ENCODE measurements around the gene CYP4Z1.
A peak's percentile ranks its signal among the peaks of the same experiment; 100 is the strongest.

CYP4Z1 gene

DNA sequence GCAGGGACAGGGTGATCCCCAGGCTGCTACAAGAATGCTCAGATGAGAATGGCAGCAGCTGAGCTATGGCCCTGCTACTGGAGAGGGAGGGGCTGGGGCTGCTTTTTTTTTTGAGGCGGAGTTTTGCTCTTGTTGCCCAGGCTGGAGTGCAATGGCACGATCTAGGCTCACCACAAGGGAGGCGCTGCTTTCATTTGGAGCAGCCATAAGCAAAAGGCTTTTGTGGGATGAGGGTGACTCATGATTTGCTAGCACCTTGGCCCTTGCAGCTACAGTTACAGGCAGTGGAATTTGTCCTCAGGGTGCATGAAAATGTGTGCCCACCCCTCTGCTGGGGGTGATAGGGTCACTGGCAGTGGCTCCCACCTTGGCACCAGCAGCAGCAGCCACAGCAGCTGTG is 37.8 kb downstream of the CYP4Z1 start:
- TF ChIP-seq, protein P1, sequence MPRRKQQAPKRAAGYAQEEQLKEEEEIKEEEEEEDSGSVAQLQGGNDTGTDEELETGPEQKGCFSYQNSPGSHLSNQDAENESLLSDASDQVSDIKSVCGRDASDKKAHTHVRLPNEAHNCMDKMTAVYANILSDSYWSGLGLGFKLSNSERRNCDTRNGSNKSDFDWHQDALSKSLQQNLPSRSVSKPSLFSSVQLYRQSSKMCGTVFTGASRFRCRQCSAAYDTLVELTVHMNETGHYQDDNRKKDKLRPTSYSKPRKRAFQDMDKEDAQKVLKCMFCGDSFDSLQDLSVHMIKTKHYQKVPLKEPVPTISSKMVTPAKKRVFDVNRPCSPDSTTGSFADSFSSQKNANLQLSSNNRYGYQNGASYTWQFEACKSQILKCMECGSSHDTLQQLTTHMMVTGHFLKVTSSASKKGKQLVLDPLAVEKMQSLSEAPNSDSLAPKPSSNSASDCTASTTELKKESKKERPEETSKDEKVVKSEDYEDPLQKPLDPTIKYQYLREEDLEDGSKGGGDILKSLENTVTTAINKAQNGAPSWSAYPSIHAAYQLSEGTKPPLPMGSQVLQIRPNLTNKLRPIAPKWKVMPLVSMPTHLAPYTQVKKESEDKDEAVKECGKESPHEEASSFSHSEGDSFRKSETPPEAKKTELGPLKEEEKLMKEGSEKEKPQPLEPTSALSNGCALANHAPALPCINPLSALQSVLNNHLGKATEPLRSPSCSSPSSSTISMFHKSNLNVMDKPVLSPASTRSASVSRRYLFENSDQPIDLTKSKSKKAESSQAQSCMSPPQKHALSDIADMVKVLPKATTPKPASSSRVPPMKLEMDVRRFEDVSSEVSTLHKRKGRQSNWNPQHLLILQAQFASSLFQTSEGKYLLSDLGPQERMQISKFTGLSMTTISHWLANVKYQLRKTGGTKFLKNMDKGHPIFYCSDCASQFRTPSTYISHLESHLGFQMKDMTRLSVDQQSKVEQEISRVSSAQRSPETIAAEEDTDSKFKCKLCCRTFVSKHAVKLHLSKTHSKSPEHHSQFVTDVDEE (CRISPR knock-in tag; IDR thresholded peaks at IDR 0.05): no peak
- no peak for ATAC-seq

DNA sequence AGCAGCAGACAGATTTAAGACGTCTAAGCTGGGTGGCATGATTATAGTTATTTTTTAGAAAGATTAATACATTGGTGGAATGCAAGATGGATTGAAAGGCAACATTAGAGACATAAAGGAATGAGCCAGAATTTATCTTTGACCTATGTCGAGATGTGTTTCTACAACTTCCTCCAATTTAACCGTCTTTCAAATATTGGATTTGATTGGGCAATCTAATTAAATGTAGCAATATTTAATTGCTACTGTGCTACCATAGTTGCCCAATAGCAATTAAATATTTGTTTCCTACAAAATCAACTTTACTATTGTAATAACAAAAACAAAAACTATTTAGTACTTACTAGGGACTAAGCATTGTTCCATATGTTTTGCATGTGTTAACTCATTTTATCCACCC is 39.8 kb downstream of the CYP4Z1 start:
- TF ChIP-seq TCF4 (CRISPR knock-in tag; IDR thresholded peaks at IDR 0.05; ENCODE audit: borderline replicate concordance) (no peak), CSRNP3 (CRISPR knock-in tag; IDR thresholded peaks at IDR 0.05) (no peak), CSDC2 (CRISPR knock-in tag; IDR thresholded peaks at IDR 0.05) (no peak), ZC3H10 (CRISPR knock-in tag; IDR thresholded peaks at IDR 0.05) (no peak), ISL1 (CRISPR knock-in tag; IDR thresholded peaks at IDR 0.05) (no peak), OSR1 (CRISPR knock-in tag; IDR thresholded peaks at IDR 0.05) (no peak), ZFP3 (CRISPR knock-in tag; IDR thresholded peaks at IDR 0.05) (no peak), TOX (CRISPR knock-in tag; IDR thresholded peaks at IDR 0.05; ENCODE audit: borderline replicate concordance) (no peak)
- TF ChIP-seq, protein P2, sequence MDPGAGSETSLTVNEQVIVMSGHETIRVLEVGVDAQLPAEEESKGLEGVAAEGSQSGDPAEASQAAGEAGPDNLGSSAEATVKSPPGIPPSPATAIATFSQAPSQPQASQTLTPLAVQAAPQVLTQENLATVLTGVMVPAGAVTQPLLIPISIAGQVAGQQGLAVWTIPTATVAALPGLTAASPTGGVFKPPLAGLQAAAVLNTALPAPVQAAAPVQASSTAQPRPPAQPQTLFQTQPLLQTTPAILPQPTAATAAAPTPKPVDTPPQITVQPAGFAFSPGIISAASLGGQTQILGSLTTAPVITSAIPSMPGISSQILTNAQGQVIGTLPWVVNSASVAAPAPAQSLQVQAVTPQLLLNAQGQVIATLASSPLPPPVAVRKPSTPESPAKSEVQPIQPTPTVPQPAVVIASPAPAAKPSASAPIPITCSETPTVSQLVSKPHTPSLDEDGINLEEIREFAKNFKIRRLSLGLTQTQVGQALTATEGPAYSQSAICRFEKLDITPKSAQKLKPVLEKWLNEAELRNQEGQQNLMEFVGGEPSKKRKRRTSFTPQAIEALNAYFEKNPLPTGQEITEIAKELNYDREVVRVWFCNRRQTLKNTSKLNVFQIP (CRISPR knock-in tag; IDR thresholded peaks at IDR 0.05; ENCODE audit: borderline replicate concordance, low read depth): no peak
- TF ChIP-seq, protein P3, sequence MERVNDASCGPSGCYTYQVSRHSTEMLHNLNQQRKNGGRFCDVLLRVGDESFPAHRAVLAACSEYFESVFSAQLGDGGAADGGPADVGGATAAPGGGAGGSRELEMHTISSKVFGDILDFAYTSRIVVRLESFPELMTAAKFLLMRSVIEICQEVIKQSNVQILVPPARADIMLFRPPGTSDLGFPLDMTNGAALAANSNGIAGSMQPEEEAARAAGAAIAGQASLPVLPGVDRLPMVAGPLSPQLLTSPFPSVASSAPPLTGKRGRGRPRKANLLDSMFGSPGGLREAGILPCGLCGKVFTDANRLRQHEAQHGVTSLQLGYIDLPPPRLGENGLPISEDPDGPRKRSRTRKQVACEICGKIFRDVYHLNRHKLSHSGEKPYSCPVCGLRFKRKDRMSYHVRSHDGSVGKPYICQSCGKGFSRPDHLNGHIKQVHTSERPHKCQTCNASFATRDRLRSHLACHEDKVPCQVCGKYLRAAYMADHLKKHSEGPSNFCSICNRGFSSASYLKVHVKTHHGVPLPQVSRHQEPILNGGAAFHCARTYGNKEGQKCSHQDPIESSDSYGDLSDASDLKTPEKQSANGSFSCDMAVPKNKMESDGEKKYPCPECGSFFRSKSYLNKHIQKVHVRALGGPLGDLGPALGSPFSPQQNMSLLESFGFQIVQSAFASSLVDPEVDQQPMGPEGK (CRISPR knock-in tag; IDR thresholded peaks at IDR 0.05; ENCODE audit: borderline replicate concordance): no peak
- ATAC-seq: no peak

DNA sequence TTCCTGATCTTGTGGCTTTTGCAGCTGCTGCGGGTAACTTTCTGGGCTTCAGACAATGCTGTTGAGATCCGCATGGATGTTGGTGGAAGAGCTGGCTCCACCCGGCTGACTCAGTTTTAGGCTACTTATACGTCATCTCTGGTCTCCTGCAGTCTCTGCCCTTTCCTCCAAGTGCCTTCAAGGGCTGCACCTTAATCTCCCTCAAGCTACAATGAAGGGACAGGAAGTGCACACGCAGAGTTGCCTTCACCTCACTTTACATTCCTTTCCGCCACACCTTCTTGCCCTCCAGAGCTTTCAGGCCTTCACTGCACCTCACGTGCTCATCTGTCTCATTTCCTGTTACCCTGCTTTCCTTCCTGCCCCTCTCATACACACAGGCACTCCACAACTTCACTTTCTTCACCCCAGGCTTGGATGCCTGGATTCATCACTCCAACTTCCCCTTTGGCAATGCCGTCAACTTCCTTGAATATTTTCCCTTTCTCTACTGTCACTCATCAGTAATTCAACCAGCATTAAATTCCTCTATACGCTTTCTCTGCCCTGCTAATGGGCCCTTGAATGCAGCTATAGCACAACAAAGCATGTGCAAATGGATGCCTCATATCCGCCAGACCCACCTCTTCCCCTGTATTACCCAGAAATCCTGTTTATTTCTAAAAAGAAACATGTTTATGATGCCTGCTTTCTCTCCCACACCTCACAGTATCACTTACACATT is 41.0 kb downstream of the CYP4Z1 start:
- peak; percentile 55 for ATAC-seq

- peak; percentile 86 for ATAC-seq
Measured at GRCh38 chr1:47109482-47109881, 42.5 kb downstream of the CYP4Z1 start.

More at GRCh38 chr1:47109482-47109881, 42.5 kb downstream of the CYP4Z1 start:
- TF ChIP-seq ZC3H10 (CRISPR knock-in tag; IDR thresholded peaks at IDR 0.05) (peak; percentile 56; the same call in 1 of the 2 replicates), ISL1 (CRISPR knock-in tag; IDR thresholded peaks at IDR 0.05) (peak; percentile 91)
- TF ChIP-seq, protein P3 (CRISPR knock-in tag; IDR thresholded peaks at IDR 0.05; ENCODE audit: borderline replicate concordance): peak; percentile 85; the same call in 1 of the 2 replicates
- TF ChIP-seq, protein P4, sequence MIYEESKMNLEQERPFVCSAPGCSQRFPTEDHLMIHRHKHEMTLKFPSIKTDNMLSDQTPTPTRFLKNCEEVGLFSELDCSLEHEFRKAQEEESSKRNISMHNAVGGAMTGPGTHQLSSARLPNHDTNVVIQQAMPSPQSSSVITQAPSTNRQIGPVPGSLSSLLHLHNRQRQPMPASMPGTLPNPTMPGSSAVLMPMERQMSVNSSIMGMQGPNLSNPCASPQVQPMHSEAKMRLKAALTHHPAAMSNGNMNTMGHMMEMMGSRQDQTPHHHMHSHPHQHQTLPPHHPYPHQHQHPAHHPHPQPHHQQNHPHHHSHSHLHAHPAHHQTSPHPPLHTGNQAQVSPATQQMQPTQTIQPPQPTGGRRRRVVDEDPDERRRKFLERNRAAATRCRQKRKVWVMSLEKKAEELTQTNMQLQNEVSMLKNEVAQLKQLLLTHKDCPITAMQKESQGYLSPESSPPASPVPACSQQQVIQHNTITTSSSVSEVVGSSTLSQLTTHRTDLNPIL (CRISPR knock-in tag; IDR thresholded peaks at IDR 0.05; ENCODE audit: low read depth): peak; percentile 59; the same call in 1 of the 2 replicates
